A549 treated with ZK216348 at 1 μM for 4 hours (cell line): Measurements from ENCODE around the gene MAX. TPM values are rescaled to one million over a fixed set of nuclear protein-coding genes. Genes with fewer than 3 reads are reported as not detected.

Experiments used
- total RNA-seq: library from RNA; stranded (reverse); fragments of 200-300 nt; extraction: Qiagen RNA extraction; gene quantifications from 5 replicates; pipeline ENCODE4 v1.2.3, GENCODE V29; 2022; ENCODE audit warnings: low read depth

Gene MAX
- 51.1 to 58.8 TPM (median 55.7 TPM) in 5 replicates for total RNA-seq

GRCh38 chr14:65102441-65103149 is at the start of gene MAX:
MAX (minus strand) TSS chr14:65102517; CDS start chr14:65102339, 178 bp downstream.

Other genes starting within 250 kb of the MAX start
- 0.91 to 1.6 TPM (median 1.4 TPM) in 5 replicates for gene SPTB, start 222.6 kb downstream of the MAX start, total RNA-seq
- gene CHURC1, start 188.1 kb downstream of the MAX start, total RNA-seq: 65.6 to 181 TPM (median 80.4 TPM) in 5 replicates
- gene GPX2, start 159.8 kb downstream of the MAX start, total RNA-seq: 179 to 281 TPM (median 196 TPM) in 5 replicates
- gene RAB15, start 130.2 kb downstream of the MAX start, total RNA-seq: 19.1 to 22.5 TPM (median 19.9 TPM) in 5 replicates
- 22.7 to 26.2 TPM (median 24.3 TPM) in 5 replicates for gene FNTB, start 115.6 kb downstream of the MAX start, total RNA-seq